Activated gamma-delta T cell treated with anti-CD3 and anti-CD28 coated beads, Interleukin-2, amount 50 U/mL, for 16 hours (primary cell): ENCODE results near the gene GKAP1.
"Not testable (repeated sequence)": the region's sequence is repeated elsewhere in the genome, so short reads cannot be mapped to it uniquely, and the experiment has no call there.

Source experiments
- DNase-seq: peaks from one replicate; pipeline ENCODE4 v3.0.0-alpha.2; 2020; ENCODE audit warnings: low read depth

GKAP1 gene

DNA sequence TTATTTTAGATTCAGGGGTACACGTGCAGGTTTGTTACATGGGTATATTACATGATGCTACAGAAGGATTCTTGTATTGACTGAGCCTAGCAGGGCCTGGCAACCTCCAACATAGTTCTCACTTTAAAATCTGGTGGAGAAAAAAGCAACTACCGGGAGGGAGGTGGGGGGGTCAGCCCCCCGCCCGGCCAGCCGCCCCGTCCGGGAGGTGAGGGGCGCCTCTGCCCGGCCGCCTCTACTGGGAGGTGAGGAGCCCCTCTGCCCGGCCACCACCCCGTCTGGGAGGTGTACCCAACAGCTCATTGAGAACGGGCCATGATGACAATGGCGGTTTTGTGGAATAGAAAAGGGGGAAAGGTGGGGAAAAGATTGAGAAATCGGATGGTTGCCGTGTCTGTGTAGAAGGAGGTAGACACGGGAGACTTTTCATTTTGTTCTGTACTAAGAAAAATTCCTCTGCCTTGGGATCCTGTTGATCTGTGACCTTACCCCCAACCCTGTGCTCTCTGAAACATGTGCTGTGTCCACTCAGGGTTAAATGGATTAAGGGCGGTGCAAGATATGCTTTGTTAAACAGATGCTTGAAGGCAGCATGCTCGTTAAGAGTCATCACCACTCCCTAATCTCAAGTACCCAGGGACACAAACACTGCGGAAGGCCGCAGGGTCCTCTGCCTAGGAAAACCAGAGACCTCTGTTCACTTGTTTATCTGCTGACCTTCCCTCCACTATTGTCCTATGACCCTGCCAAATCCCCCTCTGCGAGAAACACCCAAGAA lies 88.8 kb downstream of the GKAP1 start:
- DNase-seq = not testable (repeated sequence)

- DNase-seq = no peak
These were observed 93.1 kb downstream of the GKAP1 start for GRCh38 chr9:83724436-83724835.

DNA sequence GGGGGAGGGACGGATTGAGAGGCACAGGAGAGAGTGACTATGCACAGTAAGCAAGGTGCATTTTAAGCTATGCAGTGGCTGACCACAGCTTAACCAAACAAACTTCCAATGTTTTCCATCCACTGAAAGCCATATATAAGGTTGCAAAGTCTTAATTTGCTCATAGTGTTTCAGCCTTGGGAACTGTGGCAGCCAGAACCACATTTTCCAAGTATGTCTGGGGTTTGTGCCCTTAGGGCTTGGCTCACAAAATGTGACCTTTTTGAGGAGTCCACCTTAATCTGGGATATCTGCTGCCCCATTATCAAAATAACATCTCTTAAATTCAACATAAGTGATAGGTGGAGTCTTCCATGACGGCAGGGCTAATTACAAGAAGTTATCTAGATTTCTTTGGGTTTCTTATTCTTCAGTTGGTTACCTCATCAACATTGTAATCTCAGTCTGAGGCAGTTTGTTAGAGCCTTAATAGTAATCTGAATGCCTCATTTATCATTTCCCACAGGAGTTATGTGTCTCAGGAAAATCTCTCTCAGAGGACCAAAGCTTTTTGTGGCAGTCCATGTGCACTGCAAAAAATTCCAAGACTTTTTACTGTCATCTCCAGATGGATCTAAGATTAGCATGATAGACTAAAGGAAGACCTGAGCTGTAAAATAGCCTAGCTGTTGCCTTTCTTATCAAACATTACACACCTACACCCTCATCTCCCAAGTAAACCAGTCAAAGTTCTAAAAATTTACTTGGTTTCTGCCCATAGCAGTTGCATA lies 94.7 kb downstream of the GKAP1 start:
- no peak for DNase-seq

GRCh38 chr9:83721509-83721908 lies 96.1 kb downstream of the GKAP1 start:
- DNase-seq = no peak

DNA sequence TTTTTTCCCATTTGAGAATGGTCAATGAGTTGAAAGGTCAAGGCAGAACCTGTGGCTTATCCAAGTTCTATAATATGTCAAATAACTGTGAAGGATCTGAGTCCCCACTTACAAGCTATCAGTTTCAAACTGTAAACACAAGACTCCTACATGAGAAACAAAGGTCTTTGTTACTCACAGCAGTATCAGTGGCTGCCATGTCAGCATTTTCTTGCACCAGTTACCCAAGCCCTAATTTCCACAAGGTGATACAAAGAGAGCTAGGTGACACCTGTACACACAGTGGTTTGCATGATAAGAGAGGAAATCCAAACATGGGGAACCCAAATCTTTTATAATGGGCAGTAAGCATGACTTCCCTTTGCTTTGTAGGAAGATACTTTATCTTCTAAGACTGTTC lies 101.8 kb downstream of the GKAP1 start:
- DNase-seq = no peak

- no peak for DNase-seq
These were observed 102.3 kb downstream of the GKAP1 start for GRCh38 chr9:83715221-83715620.

GRCh38 chr9:83714329-83714728 lies 103.2 kb downstream of the GKAP1 start:
- DNase-seq = no peak

DNA sequence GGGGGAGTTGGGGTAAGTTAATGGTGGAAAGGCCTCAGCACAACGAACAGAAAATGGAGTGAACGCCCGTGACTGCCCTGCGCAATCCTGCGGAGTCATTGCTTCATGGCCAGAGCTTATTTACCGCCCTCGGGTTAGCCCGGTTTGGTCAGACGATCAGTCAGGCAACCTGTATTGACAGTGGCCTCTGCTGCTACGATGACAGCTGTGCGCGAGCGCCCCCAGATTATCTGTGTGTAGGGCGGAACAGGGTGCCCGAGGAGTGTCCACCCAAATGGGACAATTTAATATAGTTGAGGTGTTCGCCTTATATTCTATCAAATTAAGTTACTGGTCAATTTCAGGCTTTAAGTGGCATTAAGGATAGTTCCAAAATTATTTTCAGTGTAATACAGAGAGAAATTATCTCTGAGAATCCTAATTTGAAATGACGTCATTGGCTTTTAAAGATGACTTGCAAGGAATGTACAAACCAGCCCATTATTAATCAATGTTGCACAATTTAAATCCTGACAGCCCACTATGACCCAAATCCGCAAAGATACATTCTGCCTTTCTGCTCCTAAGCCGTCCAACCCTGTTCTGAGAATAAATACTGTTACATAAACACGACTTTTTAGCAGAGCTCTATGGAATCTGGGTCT lies 108.9 kb downstream of the GKAP1 start:
- peak; percentile 36 for DNase-seq

DNA sequence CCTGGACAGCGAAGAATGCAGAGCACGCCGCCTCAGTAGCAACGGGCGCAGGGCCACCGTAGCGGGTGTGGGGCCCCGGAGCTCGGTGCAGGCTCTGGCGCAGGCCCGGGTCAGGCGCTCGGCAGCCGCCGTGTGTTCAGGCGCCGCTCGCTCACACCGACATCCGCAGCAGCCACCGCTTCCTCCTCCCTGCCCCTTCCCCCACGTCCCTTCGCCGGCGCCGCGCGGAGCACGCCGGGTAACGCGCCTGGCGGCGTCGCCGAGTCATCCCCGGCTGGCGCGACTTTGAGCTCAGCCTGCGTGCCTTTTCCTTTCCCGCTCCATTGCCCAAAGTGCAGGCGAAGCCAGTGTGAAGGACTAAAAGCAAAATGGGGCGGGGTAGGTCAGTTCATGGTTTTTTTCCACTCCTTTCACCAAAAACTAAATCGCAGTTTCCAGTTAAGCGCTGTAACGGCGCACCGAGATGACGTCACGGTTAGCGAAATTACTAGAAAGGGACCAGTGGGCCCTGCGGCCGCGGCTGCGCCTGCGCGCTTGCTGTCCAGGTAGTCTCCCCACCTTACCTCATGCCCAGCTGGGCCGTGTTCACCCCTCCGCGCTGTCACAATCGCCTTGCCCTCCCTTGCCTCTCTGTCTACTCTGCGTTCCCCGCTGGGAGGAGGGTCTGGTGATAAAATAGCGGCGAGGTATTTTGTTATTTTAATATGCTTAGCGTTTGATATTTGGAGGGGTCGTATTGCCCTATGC lies 109.6 kb downstream of the GKAP1 start, which contains the start of gene UBQLN1:
UBQLN1 (minus strand) TSS at position 191 of the 747 bp plus-strand sequence. CDS start 279 bp downstream, outside the sequence.
- peak; percentile 89 for DNase-seq

GRCh38 chr9:83707518-83707767 lies 110.1 kb downstream of the GKAP1 start:
- peak; percentile 56 for DNase-seq

- peak; percentile 53 for DNase-seq
These were observed 110.7 kb downstream of the GKAP1 start for GRCh38 chr9:83706676-83707517.

DNA sequence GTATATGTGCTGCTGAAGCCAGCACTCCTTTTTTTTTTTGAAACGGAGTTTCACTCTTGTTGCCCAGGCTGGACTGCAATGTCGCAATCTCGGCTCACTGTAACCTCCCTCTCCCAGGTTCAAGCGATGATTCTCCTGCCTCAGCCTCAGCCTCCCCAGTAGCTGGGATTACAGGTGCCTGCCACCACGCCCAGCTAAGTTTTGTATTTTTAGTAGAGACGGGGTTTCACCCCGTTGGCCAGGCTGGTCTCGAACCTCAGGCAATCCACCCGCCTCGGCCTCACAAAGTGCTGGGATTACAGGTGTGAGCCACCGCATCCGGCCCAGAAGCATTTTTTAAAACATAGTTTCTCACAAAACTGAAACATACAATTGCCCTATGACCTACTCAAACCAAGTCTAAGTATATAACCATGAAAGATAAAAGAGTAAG lies 112.3 kb downstream of the GKAP1 start:
- not testable (repeated sequence) for DNase-seq

- no peak for DNase-seq
These were observed 115.8 kb downstream of the GKAP1 start for GRCh38 chr9:83701769-83702168.

- no peak for DNase-seq
These were observed 116.3 kb downstream of the GKAP1 start for GRCh38 chr9:83701286-83701685.

- no peak for DNase-seq
These were observed 118.0 kb downstream of the GKAP1 start for GRCh38 chr9:83699615-83700014.

DNA sequence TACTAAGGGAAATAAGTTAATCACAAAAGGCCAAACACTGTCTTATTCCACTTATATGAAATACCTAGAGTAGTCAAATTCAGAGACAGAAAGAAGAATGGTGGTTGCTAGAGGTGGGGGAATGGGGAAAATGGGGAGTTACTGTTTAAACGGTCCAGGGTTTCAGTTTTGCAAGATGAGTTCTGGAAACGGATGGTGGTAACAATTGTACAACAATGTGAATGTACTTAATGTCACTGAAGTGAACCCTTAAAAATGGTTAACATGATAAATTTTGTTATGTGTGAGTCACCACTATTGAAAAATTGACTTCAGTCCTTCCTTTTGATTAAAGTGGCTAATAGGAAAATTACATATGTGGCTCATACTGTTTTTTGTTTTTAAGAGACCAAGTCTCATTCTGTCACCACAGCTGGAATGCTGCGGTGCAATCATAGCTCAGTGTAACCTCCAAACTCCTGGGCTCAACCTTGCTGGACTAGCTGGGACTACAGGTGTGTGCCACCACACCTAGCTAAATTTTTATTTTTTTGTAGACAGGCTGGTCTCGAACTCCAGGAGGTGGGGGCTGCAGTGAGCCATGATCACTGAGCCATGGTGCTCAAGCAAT lies 118.5 kb downstream of the GKAP1 start:
- DNase-seq = no peak

DNA sequence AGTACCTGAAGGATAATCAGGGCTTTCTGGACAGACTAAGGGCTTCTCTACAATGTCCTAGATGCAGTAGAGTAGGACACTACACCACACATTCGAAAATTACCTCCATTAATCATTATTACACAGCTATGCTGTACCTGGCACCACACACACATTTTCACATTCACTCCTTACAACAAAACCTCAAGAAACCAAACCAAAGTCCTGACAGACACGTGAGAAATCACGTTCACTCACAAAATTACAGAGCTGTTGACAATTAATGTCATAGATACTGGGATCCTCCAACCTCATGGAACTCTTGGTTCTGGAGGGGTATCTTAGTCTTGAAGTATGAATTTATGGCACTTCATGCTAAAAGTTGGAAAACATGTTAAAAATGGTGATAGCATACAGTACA lies 126.1 kb downstream of the GKAP1 start:
- DNase-seq = no peak
